ENCODE data around the gene ZBTB12. TPM values are rescaled to one million over a fixed set of nuclear protein-coding genes. Genes with fewer than 3 reads are reported as not detected.
A peak's percentile ranks its signal among the peaks of the same experiment; 100 is the strongest.

ZBTB12 gene
- total and polyA plus RNA-seq, 2 of the 13 experiments (the other 11 are each of a cell fraction or from before 2014, with no cell fraction given): 4.8 to 6.0 TPM

- TF ChIP-seq ZNF580 (CRISPR knock-in tag; IDR thresholded peaks at IDR 0.05; ENCODE audit: borderline replicate concordance, low read depth) (peak; percentile 56; the same call in 1 of the 2 replicates), CHD4 (IDR thresholded peaks at IDR 0.05; ENCODE audit: borderline replicate concordance, low read length) (peak; percentile 91; the same call in 1 of the 2 replicates), ETS1 (CRISPR knock-in tag; IDR thresholded peaks at IDR 0.05) (no peak), TOPORS (CRISPR knock-in tag; IDR thresholded peaks at IDR 0.05) (peak; percentile 65; the same call in 1 of the 2 replicates), FOXK2 (IDR thresholded peaks at IDR 0.05) (peak; percentile 94), STAT5B (CRISPR knock-in tag; IDR thresholded peaks at IDR 0.05) (no peak), ZNF432 (CRISPR knock-in tag; IDR thresholded peaks at IDR 0.05; ENCODE audit: borderline replicate concordance) (no peak), ZNF597 (CRISPR knock-in tag; IDR thresholded peaks at IDR 0.05) (no peak), KLF11 (CRISPR knock-in tag; IDR thresholded peaks at IDR 0.05) (peak; percentile 22; the same call in 1 of the 2 replicates), ZNF790 (CRISPR knock-in tag; IDR thresholded peaks at IDR 0.05; ENCODE audit: borderline replicate concordance) (no peak; the same call in 1 of the 2 replicates), ZNF770 (CRISPR knock-in tag; IDR thresholded peaks at IDR 0.05) (peak; percentile 100), SMC3 (IDR thresholded peaks at IDR 0.05; ENCODE audit: low read length) (peak; percentile 59), ZNF256 (CRISPR knock-in tag; conservative IDR thresholded peaks at IDR 0.05) (no peak; the same call in 1 of the 2 replicates), ZNF746 (CRISPR knock-in tag; IDR thresholded peaks at IDR 0.05) (peak; percentile 88; the same call in 1 of the 2 replicates), HOXA7 (CRISPR knock-in tag; IDR thresholded peaks at IDR 0.05) (no peak), MLX (CRISPR knock-in tag; IDR thresholded peaks at IDR 0.05) (peak; percentile 64), PHF21A (CRISPR knock-in tag; IDR thresholded peaks at IDR 0.05) (peak; percentile 98), CBFB (CRISPR knock-in tag; IDR thresholded peaks at IDR 0.05) (peak; percentile 42), ZFP62 (CRISPR knock-in tag; IDR thresholded peaks at IDR 0.05) (0 out of 2 replicates have a peak, but pooled peaks have one; percentile 34), POGK (CRISPR knock-in tag; conservative IDR thresholded peaks at IDR 0.05) (no peak), ZNF879 (CRISPR knock-in tag; IDR thresholded peaks at IDR 0.05) (no peak), ZNF143 (CRISPR knock-in tag; IDR thresholded peaks at IDR 0.05) (peak; percentile 36; the same call in 1 of the 2 replicates), ZNF484 (CRISPR knock-in tag; IDR thresholded peaks at IDR 0.05; ENCODE audit: borderline replicate concordance, low read depth) (no peak), KAT8 (CRISPR knock-in tag; IDR thresholded peaks at IDR 0.05) (peak; percentile 90)
Measured at GRCh38 chr6:31945507-31946369, 43.9 kb upstream of the ZBTB12 start, which contains the start of gene CFB (continued).

Data from HepG2 (cell line).